Measurements from ENCODE around the gene MYL11.

Gene MYL11

GRCh38 chr16:30353438-30354129 is 21.0 kb upstream of the MYL11 start:
- in situ Hi-C loops (cut with HindIII; ENCODE audit: low sequenced_read_pairs), result no loop called here

- in situ Hi-C loops (cut with HindIII; ENCODE audit: low sequenced_read_pairs), result no loop called here
Measured at GRCh38 chr16:30354423-30355143, 20.0 kb upstream of the MYL11 start.

DNA sequence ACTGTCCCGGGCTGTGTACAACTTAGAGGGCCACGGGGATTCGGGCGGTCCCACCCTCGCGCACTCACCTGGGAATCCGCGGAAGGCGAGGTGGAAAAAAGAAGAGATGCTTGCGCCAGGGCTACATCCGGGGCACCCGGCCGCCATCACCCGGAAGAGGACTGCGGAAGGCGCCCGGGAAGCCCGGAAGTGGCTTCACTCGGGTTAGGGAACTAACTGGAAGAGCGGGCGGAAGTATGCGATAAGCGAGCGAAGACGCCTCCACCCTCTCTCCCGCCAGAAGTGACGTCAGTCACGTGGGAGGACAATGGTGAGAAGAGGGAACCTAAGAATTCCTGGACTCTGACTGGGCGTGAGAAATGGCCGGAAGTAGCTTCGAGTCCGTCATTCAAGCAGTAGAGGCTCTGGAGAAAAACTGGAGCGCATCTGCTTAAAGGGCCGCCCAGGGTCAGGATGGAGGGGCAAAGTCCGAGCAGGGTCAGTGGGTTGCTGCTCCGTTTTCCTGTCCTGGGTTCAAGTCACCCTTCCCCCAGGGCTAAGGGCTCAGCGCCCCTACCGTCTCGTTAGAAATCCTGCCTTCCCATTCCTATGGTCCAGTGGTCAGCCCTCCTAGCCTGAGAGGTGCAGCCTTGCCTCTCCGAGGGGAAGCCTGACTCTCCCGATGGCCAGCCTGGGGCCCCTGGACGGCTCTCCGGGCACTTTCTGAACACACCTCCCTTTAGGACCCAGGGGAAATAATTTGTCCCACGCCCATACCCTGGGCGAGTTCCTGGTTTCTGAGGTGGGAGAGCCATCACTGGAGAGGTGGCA is 19.3 kb upstream of the MYL11 start, which contains the start of gene CD2BP2:
TSS of gene CD2BP2 (minus strand) at position 165 of the 810 bp plus-strand sequence. CDS start 627 bp downstream, outside the sequence.
- in situ Hi-C loops (cut with HindIII; ENCODE audit: low sequenced_read_pairs), result no loop called here

GRCh38 chr16:30355954-30356308 is 18.7 kb upstream of the MYL11 start:
- in situ Hi-C loops (cut with HindIII; ENCODE audit: low sequenced_read_pairs), result no loop called here

GRCh38 chr16:30356401-30357084 is 18.1 kb upstream of the MYL11 start:
- in situ Hi-C loops (cut with HindIII; ENCODE audit: low sequenced_read_pairs), result no loop called here

DNA sequence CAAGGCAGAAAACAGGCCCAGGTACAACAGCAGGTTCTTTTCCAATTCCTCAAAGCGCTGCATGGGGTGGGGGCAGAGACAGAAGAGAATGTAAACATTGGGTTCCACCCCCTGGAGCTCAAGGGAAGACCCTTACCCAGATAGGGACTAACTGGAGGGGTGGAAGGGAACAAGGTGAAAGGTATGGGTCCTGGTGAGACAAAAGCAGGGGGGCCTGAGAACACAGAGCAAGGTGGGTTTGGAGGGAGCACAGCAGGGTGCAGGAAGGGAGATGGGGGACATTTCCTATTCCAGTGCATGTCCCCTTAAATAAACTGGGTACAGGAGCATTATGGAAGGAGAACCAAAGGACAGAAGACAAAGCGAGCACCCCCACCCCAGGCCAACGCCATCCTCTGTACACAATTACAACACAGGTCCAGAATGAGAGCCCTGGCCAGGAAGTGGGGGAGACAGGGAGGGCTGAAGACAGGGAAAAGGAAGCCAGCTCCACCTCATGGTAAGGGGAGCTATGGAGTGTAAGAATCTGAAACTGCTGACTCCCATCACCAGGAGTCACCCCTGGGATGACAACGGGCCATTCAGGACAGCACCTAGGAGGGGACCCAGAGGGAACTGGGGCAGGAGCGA is 17.4 kb upstream of the MYL11 start:
- in situ Hi-C loops (cut with HindIII; ENCODE audit: low sequenced_read_pairs), result no loop called here

DNA sequence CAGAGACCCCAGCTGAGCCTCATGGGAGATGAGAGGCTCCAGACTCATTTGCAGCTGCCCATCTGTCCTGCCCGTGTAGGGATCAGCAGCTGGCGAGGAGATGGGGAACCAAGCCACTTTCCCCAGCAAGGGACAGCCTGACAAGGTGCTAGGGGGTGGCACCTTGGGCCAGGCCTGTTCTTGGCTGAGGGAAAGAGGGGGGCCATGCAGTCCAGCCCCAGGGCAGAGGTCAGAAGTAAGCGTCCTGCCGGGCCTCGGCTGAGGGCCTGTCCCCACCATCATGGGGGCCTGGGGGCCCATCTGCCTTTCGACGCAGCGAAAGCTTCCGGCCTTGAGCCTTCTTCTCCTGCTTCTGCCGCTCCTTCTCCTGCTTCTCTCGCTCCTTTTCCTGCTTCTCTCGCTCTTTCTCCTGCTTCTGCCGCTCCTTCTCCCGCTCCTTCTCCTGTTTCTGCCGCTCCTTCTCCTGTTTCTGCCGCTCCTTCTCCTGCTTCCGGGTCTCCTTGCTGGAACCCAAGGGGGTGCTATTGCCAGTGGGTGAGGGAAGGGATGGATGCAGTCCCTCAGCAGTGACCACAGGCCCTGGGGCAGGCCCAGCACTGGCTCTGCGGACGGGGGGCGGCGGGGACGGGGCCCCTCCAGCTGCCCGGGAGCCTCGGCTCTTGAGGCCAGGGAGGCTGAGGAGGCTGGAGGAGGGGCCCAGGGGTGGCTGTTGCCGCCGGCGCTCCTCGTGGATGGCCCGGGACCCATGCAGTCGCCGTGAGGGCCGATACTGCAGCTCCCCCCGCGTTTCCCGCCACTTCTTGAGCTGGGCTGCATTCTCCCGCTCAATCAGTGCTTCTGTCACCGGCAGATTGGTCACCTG is 16.7 kb upstream of the MYL11 start:
- in situ Hi-C loops (cut with HindIII; ENCODE audit: low sequenced_read_pairs), result no loop called here

GRCh38 chr16:30358577-30358936 is 16.0 kb upstream of the MYL11 start:
- in situ Hi-C loops (cut with HindIII; ENCODE audit: low sequenced_read_pairs), result no loop called here

DNA sequence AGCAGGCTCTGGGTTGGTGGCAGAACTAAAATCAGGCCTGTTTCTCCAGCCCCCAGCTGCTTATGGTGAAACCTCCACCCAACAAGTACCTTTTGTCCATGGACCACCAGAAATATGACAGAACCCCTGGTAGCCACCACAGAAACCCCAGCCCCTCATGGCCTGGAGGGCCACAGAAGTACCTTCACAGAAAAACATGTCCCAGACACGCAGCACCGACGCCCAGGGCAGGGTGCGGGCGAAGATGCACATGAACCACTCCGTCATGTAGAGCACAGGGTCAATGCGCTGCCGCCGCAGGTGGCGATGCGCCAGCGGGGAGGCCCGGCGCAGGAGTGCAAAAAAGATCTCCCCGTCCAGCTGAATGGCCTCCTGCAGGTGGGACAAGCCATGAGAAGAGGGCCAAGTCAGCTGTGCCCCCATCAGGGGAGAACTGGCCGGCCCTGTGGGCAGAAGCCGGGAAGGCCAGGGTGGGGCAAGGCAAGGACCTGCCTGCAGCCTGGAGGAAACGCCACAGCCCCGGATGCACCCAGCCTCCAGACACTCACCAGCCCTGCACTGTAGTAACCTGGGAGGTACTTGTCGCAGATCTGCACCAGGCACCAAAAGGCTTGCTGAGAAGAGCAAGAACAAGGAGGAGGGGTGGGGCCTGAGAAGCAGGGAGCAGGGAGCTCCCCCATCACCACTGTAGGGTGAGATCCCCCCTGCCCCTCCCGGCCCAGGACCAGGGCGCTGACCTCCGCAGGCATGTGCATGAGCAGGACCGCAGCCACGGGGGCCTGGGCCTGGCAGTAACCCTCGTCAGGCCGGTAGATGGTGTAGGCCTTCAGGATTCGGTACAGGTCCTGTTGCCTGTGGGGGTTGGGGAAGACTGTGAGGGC is 15.4 kb upstream of the MYL11 start:
- in situ Hi-C loops (cut with HindIII; ENCODE audit: low sequenced_read_pairs), result no loop called here

DNA sequence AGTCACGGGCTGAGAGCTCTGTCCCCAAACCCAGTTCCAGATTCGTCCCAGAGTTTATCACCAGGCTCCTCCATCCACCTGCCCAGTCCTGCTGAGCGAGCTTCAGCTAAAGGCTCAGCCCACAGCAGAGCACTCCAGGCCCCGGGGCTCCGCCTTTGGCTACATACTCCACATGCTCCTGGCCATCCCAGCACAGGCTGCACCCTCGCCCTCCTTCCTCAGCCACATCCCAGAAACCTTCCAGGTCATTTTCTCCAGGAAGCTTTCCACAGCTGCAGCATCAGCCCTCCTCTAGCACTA is 14.8 kb upstream of the MYL11 start:
- in situ Hi-C loops (cut with HindIII; ENCODE audit: low sequenced_read_pairs), result no loop called here

DNA sequence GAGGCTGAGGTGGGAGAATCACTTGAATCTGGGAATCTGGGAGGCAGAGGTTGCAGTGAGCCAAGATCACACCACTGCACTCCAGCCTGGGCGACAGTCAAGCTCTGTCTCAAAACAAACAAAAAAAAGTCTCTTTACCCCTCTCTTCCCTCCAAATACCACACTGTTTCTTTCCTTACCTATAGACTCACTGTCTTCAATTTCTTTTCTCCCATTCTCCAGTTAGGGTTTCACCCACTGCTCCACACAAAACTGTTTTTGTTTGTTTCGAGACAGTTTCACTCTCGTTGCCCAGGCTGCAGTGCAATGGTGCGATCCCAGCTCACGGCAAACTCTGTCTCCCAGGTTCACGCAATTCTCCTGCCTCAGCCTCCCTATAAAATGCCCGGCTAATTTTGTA is 13.4 kb upstream of the MYL11 start:
- in situ Hi-C loops (cut with HindIII; ENCODE audit: low sequenced_read_pairs), result no loop called here

DNA sequence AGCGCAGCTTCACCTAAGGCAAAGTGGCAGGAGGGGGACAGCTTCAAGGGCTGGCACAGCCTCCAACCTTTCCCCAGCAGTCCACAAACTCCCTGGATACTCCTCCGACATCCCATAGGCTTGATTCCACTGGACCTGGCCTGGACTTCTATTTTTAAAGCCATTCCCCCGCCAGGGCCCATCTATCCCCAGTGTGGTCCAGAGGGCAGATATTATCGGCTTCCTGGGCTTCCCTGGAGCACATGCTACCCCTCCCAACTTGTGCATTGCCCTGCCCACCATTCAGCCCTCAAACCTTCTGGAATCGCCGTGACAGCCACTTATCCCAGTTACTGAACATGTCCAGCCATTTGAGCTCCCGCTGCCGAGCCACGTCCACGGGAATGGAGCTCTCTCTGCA is 9.4 kb upstream of the MYL11 start:
- in situ Hi-C loops (cut with HindIII; ENCODE audit: low sequenced_read_pairs), result no loop called here

DNA sequence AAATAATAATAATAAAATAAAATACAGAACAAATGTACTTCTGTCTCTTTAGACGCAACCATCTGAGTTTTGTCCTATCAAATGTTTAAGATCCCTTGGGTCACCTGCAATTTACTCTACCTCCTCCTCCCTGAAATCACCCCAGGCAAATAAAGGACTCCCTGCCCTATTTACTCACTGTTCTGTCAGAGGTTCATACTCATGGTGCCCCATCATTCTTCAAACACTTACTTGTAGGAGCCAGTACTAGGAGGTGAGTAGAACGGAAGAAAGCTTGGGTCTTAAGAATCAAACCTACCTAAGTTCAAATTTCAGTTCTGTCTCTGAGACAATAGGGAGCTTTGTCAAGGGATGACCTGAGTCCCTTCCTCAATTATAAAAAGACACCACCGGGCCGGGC is 8.1 kb upstream of the MYL11 start:
- in situ Hi-C loops (cut with HindIII; ENCODE audit: low sequenced_read_pairs), result no loop called here

GRCh38 chr16:30367349-30368009 is 7.1 kb upstream of the MYL11 start:
- in situ Hi-C loops (cut with HindIII; ENCODE audit: low sequenced_read_pairs), result no loop called here

DNA sequence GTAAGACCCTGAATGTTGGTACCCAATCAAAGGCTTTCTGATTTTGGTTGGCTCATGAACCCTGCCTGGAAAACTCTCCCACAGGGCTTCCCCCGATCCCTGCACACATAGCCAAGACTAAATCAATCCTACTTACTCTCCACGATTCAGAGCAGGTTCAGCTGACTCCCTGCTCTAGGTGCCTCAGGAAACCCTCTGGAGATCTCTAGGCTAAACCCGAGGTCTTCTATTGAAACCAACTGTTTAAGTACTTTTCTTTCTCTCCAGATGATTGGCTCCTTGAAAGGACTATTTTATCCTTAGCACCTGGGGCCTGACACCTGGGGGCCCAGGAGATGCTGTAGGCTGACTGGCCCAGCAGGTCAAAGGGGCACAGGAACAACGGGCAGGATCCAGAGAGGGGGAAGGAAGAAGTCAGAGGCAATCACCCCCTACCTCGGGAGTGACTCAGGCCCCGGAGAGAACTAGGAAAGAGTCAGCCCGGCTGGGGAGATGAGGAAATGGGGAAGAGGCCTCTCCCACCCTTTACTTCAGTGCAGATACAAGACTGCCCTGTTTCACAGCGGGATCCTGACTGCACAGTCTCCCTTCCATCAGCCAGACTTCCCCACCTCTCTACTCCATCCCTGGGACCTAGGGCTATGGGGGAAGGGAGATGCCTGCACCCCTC is 6.3 kb upstream of the MYL11 start:
- in situ Hi-C loops (cut with HindIII; ENCODE audit: low sequenced_read_pairs), result no loop called here

DNA sequence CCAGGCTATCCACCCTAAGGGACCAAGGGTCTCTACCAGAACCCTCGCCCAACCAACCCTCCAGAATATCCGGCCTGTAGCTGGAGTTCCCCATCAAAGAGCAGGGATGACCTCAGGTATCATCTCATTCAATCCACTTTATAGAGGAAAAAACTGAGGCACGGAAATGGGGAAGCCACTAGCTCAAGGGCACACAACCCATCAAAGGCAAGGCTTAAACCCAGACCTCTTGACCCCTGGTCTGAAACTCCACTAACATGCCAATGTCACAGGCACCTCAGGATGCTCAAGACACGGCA is 5.9 kb upstream of the MYL11 start:
- in situ Hi-C loops (cut with HindIII; ENCODE audit: low sequenced_read_pairs), result no loop called here

DNA sequence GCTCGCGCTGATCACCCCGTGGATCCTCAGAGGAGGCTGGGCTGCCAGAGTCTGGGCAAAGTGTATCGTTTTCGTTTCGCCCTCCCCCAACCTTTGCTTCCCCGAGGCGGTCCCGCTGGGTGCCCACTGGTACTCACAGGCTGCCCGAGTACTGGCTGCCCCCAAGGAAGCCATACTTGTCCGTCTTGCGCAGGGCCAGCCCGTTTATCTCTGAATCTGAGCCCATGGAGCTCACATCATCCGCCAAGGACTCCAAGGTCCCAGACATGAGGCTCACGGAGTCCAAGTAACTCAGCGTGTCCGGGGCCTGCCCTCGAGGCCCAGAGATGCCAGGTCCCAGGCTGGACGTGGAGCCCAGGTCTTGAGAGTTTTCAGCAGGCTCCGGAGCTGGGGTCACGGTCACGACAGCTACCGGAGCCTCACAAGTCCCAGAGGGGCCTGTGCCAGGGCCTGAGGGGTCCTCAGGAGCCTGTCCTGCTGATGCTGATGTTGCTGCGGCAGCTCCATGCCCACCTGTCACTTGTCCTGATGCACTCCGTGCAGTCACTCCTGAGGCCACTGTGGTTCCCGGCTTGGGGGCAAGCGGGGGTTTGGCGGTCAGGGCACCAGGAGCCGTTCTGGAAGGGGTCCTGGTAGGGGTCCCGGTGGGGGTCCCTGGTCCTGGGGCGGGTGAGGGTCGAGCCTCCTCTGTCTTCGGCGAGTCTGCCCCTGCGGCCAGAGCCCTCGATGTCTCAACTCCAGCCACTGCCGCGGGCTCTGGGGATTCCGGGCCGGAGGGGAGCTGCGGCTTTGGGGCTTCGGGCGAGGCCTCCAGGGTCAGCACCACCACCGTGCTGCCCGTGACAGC is 5.3 kb upstream of the MYL11 start:
- in situ Hi-C loops (cut with HindIII; ENCODE audit: low sequenced_read_pairs), result no loop called here

Measured in DLD1 (cell line).